HepG2 (cell line): ENCODE data around the gene ZNF821. TPM values are rescaled to one million over a fixed set of nuclear protein-coding genes. Genes with fewer than 3 reads are reported as not detected.

ENCODE experiments used
- ATF7 ChIP-seq, 2 experiments: fragments of 450-650 bp in 1 of 2; sonication (generic) in 1 of 2; formaldehyde crosslinking in 1 of 2; IDR thresholded peaks; 2 replicates each; pipeline versions ENCODE4 v1.4.0 to v1.6.1; 2016 to 2020; ENCODE audit warnings: antibody characterized with exemption in 1 of 2, mild to moderate bottlenecking in 1 of 2, missing genetic modification reagents in 1 of 2
- CBX2 ChIP-seq, 2 experiments: fragments of 200-600 bp in 1 of 2; sonication (generic); formaldehyde crosslinking in 1 of 2; IDR thresholded peaks; 2 replicates each; pipeline versions ENCODE4 v1.7.0 to v1.8.1; 2018 to 2022; ENCODE audit warnings: low read depth in 2 of 2, low read length in 1 of 2, mild to moderate bottlenecking in 1 of 2, missing genetic modification reagents in 1 of 2
- CCAR2 ChIP-seq: fragments of 200-400 bp; formaldehyde crosslinking; optimal IDR thresholded peaks from 2 replicates; pipeline ENCODE3; 2018; ENCODE audit warnings: low read depth, mild to moderate bottlenecking, low read length, moderate library complexity
- HNRNPL ChIP-seq: fragments of 200-400 bp; formaldehyde crosslinking; IDR thresholded peaks from 2 replicates; pipeline ENCODE4 v1.6.1; 2017; ENCODE audit warnings: mild to moderate bottlenecking, low read depth, low read length
- HNRNPLL ChIP-seq: fragments of 200-400 bp; formaldehyde crosslinking; IDR thresholded peaks from 2 replicates; pipeline ENCODE4 v1.6.1; 2017; ENCODE audit warnings: mild to moderate bottlenecking, low read depth, low read length; ENCODE audit not compliant: poor library complexity, severe bottlenecking
- IKZF1 ChIP-seq: fragments of 450-650 bp; IDR thresholded peaks from 2 replicates; pipeline ENCODE4 v1.7.1; 2016
- IRX3 ChIP-seq: sonication (generic); formaldehyde crosslinking; IDR thresholded peaks from 2 replicates; pipeline ENCODE4 v1.8.1; 2023; ENCODE audit warnings: mild to moderate bottlenecking, low read depth, missing genetic modification reagents, borderline replicate concordance
- NFE2L2 ChIP-seq: fragments of 150-350 bp; IDR thresholded peaks from 2 replicates; pipeline ENCODE4 v1.6.1; 2014; ENCODE audit warnings: low read length
- PCBP2 ChIP-seq: fragments of 200-400 bp; formaldehyde crosslinking; optimal IDR thresholded peaks from 2 replicates; pipeline ENCODE3; 2018; ENCODE audit warnings: low read length, low read depth; ENCODE audit not compliant: poor library complexity, severe bottlenecking
- SMAD9 ChIP-seq: sonication (generic); formaldehyde crosslinking; IDR thresholded peaks from 2 replicates; pipeline ENCODE4 v1.5.1; 2020; ENCODE audit warnings: mild to moderate bottlenecking, missing genetic modification reagents
- TBP ChIP-seq: sonication (generic); formaldehyde crosslinking; IDR thresholded peaks from 2 replicates; pipeline ENCODE4 v1.5.0; 2020; ENCODE audit warnings: missing genetic modification reagents
- THAP11 ChIP-seq: IDR thresholded peaks from 2 replicates; pipeline ENCODE4 v1.6.1; 2016; ENCODE audit warnings: missing biosample characterization, missing genetic modification reagents
- ZFAT ChIP-seq: sonication (generic); formaldehyde crosslinking; conservative IDR thresholded peaks from 2 replicates; pipeline ENCODE4 v1.8.1; 2023; ENCODE audit warnings: missing genetic modification reagents, inconsistent platforms
- ZNF160 ChIP-seq: sonication (generic); formaldehyde crosslinking; IDR thresholded peaks from 2 replicates; pipeline ENCODE4 v1.8.0; 2022; ENCODE audit warnings: mild to moderate bottlenecking, inconsistent platforms, missing genetic modification reagents
- ZNF17 ChIP-seq: sonication (generic); formaldehyde crosslinking; IDR thresholded peaks from 2 replicates; pipeline ENCODE4 v1.5.0; 2020; ENCODE audit warnings: mild to moderate bottlenecking, missing genetic modification reagents
- ZNF3 ChIP-seq: IDR thresholded peaks from 2 replicates; pipeline ENCODE4 v1.7.0; 2017; ENCODE audit warnings: inconsistent platforms
- ZNF350 ChIP-seq: sonication (generic); formaldehyde crosslinking; IDR thresholded peaks from 2 replicates; pipeline ENCODE4 v1.4.0; 2020; ENCODE audit warnings: mild to moderate bottlenecking, low read depth, missing genetic modification reagents, borderline replicate concordance
- ZNF558 ChIP-seq: sonication (generic); formaldehyde crosslinking; IDR thresholded peaks from 2 replicates; pipeline ENCODE4 v1.9.0; 2022; ENCODE audit warnings: mild to moderate bottlenecking, missing genetic modification reagents, borderline replicate concordance
- ZNF563 ChIP-seq: sonication (generic); formaldehyde crosslinking; IDR thresholded peaks from 2 replicates; pipeline ENCODE4 v1.8.0; 2022; ENCODE audit warnings: mild to moderate bottlenecking, moderate library complexity, missing genetic modification reagents
- ZNF589 ChIP-seq: sonication (generic); formaldehyde crosslinking; conservative IDR thresholded peaks from 2 replicates; pipeline ENCODE4 v1.8.0; 2022; ENCODE audit warnings: mild to moderate bottlenecking, moderate library complexity, missing genetic modification reagents
- ZNF674 ChIP-seq: sonication (generic); formaldehyde crosslinking; IDR thresholded peaks from 2 replicates; pipeline ENCODE4 v1.5.0; 2020; ENCODE audit warnings: low read depth, mild to moderate bottlenecking, missing genetic modification reagents
- ZNF747 ChIP-seq: sonication (generic); formaldehyde crosslinking; IDR thresholded peaks from 2 replicates; pipeline ENCODE4 v1.8.1; 2023; ENCODE audit warnings: missing genetic modification reagents, mild to moderate bottlenecking, borderline replicate concordance
- polyA plus RNA-seq, 8 experiments: library from polyadenylated mRNA; depleted of rRNA in 3 of 8; stranded (reverse) in 7 of 8; unstranded in 1 of 8; fragments of >200 nt; fragmentation: Illumina TruSeq in 4 of 8; extraction: Trizol in 4 of 8; gene quantifications; 2 replicates each; pipeline versions ENCODE4 v1.2.1 to v1.2.3, GENCODE V29; 2011 to 2016; ENCODE audit warnings: low read depth in 4 of 8, missing spikeins in 1 of 8, mixed read lengths in 1 of 8; ENCODE audit not compliant: insufficient read depth in 1 of 8
- total RNA-seq, 5 experiments: library from RNA; depleted of rRNA; stranded (reverse); fragments of >200 nt; fragmentation: Illumina TruSeq; extraction: Trizol; gene quantifications; 2 replicates each; pipeline ENCODE4 v1.2.3, GENCODE V29; 2016; ENCODE audit warnings: low read depth in 1 of 5
- TF ChIP-seq, protein P1 (sequence below): sonication (generic); formaldehyde crosslinking; conservative IDR thresholded peaks from 2 replicates; pipeline ENCODE4 v1.4.0; 2020; ENCODE audit warnings: mild to moderate bottlenecking, missing genetic modification reagents, moderate library complexity
- TF ChIP-seq, protein P2 (sequence below): IDR thresholded peaks from 2 replicates; pipeline ENCODE4 v1.6.1; 2016
- TF ChIP-seq, protein P3 (sequence below): sonication (generic); formaldehyde crosslinking; IDR thresholded peaks from 2 replicates; pipeline ENCODE4 v1.4.0; 2020; ENCODE audit warnings: missing genetic modification reagents

ZNF821 gene
- total and polyA plus RNA-seq, 2 of the 13 experiments (the other 11 are each of a cell fraction or from before 2014, with no cell fraction given) = 7.0 to 9.1 TPM

GRCh38 chr16:71845639-71846430 lies 38.1 kb downstream of the ZNF821 start, which contains the start of gene ATXN1L (continued):
- TF ChIP-seq, protein P1, sequence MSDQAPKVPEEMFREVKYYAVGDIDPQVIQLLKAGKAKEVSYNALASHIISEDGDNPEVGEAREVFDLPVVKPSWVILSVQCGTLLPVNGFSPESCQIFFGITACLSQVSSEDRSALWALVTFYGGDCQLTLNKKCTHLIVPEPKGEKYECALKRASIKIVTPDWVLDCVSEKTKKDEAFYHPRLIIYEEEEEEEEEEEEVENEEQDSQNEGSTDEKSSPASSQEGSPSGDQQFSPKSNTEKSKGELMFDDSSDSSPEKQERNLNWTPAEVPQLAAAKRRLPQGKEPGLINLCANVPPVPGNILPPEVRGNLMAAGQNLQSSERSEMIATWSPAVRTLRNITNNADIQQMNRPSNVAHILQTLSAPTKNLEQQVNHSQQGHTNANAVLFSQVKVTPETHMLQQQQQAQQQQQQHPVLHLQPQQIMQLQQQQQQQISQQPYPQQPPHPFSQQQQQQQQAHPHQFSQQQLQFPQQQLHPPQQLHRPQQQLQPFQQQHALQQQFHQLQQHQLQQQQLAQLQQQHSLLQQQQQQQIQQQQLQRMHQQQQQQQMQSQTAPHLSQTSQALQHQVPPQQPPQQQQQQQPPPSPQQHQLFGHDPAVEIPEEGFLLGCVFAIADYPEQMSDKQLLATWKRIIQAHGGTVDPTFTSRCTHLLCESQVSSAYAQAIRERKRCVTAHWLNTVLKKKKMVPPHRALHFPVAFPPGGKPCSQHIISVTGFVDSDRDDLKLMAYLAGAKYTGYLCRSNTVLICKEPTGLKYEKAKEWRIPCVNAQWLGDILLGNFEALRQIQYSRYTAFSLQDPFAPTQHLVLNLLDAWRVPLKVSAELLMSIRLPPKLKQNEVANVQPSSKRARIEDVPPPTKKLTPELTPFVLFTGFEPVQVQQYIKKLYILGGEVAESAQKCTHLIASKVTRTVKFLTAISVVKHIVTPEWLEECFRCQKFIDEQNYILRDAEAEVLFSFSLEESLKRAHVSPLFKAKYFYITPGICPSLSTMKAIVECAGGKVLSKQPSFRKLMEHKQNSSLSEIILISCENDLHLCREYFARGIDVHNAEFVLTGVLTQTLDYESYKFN (CRISPR knock-in tag) = peak; percentile 62
- TF ChIP-seq, protein P2, sequence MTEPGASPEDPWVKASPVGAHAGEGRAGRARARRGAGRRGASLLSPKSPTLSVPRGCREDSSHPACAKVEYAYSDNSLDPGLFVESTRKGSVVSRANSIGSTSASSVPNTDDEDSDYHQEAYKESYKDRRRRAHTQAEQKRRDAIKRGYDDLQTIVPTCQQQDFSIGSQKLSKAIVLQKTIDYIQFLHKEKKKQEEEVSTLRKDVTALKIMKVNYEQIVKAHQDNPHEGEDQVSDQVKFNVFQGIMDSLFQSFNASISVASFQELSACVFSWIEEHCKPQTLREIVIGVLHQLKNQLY = peak; percentile 82
- TF ChIP-seq ZNF3 (CRISPR knock-in tag) (no peak), TBP (CRISPR knock-in tag) (peak; percentile 97), ATF7 (IDR thresholded peaks at IDR 0.05) (0 out of 2 replicates have a peak, but pooled peaks have one; percentile 32), ATF7 (CRISPR knock-in tag; IDR thresholded peaks at IDR 0.05) (0 out of 2 replicates have a peak, but pooled peaks have one; percentile 0), THAP11 (CRISPR knock-in tag) (peak; percentile 94), ZNF558 (CRISPR knock-in tag) (0 out of 2 replicates have a peak, but pooled peaks have one; percentile 72), ZNF160 (CRISPR knock-in tag) (no peak), ZNF674 (CRISPR knock-in tag) (0 out of 2 replicates have a peak, but pooled peaks have one; percentile 46), HNRNPL (no peak), HNRNPLL (peak; percentile 48), ZNF589 (CRISPR knock-in tag) (no peak; the same call in 1 of the 2 replicates), ZNF350 (CRISPR knock-in tag) (peak; percentile 62), SMAD9 (CRISPR knock-in tag) (no peak), CCAR2 (no peak), ZFAT (CRISPR knock-in tag) (no peak), ZNF563 (CRISPR knock-in tag) (peak; percentile 58; the same call in 1 of the 2 replicates), ZNF17 (no peak), ZNF747 (no peak; the same call in 1 of the 2 replicates), PCBP2 (no peak), CBX2 (IDR thresholded peaks at IDR 0.05; ENCODE audit: low read depth, low read length) (no peak), CBX2 (CRISPR knock-in tag; IDR thresholded peaks at IDR 0.05; ENCODE audit: low read depth) (no peak), IRX3 (peak; percentile 77; the same call in 1 of the 2 replicates), IKZF1 (no peak), NFE2L2 (no peak)
- TF ChIP-seq, protein P3, sequence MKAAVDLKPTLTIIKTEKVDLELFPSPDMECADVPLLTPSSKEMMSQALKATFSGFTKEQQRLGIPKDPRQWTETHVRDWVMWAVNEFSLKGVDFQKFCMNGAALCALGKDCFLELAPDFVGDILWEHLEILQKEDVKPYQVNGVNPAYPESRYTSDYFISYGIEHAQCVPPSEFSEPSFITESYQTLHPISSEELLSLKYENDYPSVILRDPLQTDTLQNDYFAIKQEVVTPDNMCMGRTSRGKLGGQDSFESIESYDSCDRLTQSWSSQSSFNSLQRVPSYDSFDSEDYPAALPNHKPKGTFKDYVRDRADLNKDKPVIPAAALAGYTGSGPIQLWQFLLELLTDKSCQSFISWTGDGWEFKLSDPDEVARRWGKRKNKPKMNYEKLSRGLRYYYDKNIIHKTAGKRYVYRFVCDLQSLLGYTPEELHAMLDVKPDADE (CRISPR knock-in tag) = 0 out of 2 replicates have a peak, but pooled peaks have one; percentile 50
